GM21381 (cell line): ENCODE measurements around the gene ANKRD18A.
"Not testable (repeated sequence)": the region's sequence is repeated elsewhere in the genome, so short reads cannot be mapped to it uniquely, and the experiment has no call there.

Source experiments
- ATAC-seq: cut with Tn5 transposase; IDR thresholded peaks from one replicate; pipeline ENCODE4 v1.9.1; 2021; ENCODE audit warnings: mild to moderate bottlenecking, moderate library complexity; ENCODE audit not compliant: unreplicated experiment

Gene ANKRD18A

GRCh38 chr9:38546497-38547163, 73.8 kb downstream of the ANKRD18A start:
- ATAC-seq, result not testable (repeated sequence)

DNA sequence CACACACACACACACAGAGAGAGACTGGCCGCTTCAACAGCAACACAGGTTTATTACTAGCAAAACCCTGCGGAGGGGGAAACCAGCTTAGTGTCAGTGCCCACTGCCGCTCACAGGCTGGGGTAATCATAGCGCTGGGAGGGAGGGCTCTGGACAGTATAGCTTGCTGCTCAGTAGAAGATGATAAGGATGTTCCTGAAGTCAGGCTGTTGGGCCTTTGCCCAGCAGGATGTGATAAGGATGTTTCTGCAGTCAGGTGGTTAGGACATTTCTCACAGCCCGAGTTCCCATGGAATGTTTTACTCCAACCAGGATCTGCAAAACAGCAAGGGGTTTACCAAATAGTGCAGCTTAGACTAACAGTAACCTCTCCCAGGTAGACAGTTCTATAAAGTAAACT, 79.9 kb downstream of the ANKRD18A start:
- ATAC-seq, result not testable (repeated sequence)

- no peak for ATAC-seq
These were observed 91.1 kb downstream of the ANKRD18A start for GRCh38 chr9:38529317-38529716.

GRCh38 chr9:38527503-38527902, 92.9 kb downstream of the ANKRD18A start:
- no peak for ATAC-seq

GRCh38 chr9:38526591-38526990, 93.8 kb downstream of the ANKRD18A start:
- ATAC-seq, result no peak

DNA sequence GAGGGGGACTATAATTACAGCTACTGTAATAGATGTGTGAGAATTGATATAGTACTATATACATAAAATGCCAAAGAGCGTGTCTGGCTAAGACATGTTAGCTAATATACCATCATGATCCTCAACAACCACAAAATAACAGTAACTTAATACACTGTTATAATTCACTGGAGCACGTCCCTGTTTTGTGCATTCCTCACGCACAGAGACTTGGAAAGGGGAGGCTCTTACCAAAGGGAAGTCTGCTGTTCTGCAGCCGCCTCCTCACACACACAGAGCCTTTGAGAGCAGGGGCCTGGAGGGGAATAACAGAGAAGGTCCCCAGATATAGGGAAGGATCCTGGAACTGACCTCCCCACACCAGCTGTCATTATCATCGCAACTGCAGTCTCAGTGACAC, 97.3 kb downstream of the ANKRD18A start:
- no peak for ATAC-seq

DNA sequence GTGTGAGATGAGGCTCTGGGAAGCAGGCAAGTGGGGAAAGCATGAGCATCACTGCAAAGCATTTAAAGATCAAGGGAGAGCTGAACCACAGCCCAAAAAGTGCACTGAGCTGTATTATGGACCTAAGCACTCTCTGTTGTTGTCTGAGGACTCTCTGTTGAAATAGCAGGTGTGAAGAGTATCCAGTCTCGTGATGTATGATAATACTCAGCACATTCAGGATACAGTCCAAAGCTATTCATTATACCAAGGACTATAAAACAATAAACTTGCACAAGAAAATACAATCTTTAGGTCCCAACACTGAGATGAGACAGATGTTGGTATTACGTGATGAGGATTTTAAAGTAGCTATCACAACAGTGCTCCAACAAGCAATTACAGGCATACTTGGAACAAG, 98.6 kb downstream of the ANKRD18A start:
- no peak for ATAC-seq
